GM19240 (cell line): ENCODE measurements around the gene VPS18.

Source experiments
- DNase-seq: peaks from one replicate; pipeline ENCODE4 v3.0.0; 2011; ENCODE audit warnings: low spot score; ENCODE audit not compliant: insufficient read length

Gene VPS18

GRCh38 chr15:40921949-40922607 is 27.8 kb downstream of the VPS18 start:
- DNase-seq: no peak

- no peak for DNase-seq
These were observed 28.4 kb downstream of the VPS18 start for GRCh38 chr15:40922608-40923005.

- DNase-seq: no peak
These were observed 29.3 kb downstream of the VPS18 start for GRCh38 chr15:40923551-40923950.

- no peak for DNase-seq
These were observed 31.2 kb downstream of the VPS18 start for GRCh38 chr15:40925495-40925862.

- no peak for DNase-seq
These were observed 31.8 kb downstream of the VPS18 start for GRCh38 chr15:40925863-40926658.

- no peak for DNase-seq
These were observed 32.6 kb downstream of the VPS18 start for GRCh38 chr15:40926659-40927494.

GRCh38 chr15:40927495-40927872 is 33.2 kb downstream of the VPS18 start:
- no peak for DNase-seq

- DNase-seq: no peak
These were observed 33.9 kb downstream of the VPS18 start for GRCh38 chr15:40927873-40928806.

- no peak for DNase-seq
These were observed 34.8 kb downstream of the VPS18 start, which contains the start of gene DLL4 for GRCh38 chr15:40928821-40929659. DLL4 (plus strand) TSS chr15:40929340; CDS start chr15:40929669, 329 bp downstream.

GRCh38 chr15:40929660-40930429 is 35.6 kb downstream of the VPS18 start:
- DNase-seq: no peak

GRCh38 chr15:40930430-40931299 is 36.4 kb downstream of the VPS18 start:
- no peak for DNase-seq

- no peak for DNase-seq
These were observed 37.3 kb downstream of the VPS18 start for GRCh38 chr15:40931300-40932142.

- DNase-seq: no peak
These were observed 37.9 kb downstream of the VPS18 start for GRCh38 chr15:40932156-40932555.

GRCh38 chr15:40932649-40933516 is 38.6 kb downstream of the VPS18 start:
- DNase-seq: no peak

- no peak for DNase-seq
These were observed 39.3 kb downstream of the VPS18 start for GRCh38 chr15:40933517-40933902.

- DNase-seq: no peak
These were observed 40.2 kb downstream of the VPS18 start for GRCh38 chr15:40934457-40934856.
